22Rv1 (cell line): ENCODE results near the gene FBXL7.

Experiments
- ZFX ChIP-seq: fragments of 450-650 bp; IDR thresholded peaks from 2 replicates; pipeline ENCODE4 v1.6.1; 2017; ENCODE audit warnings: antibody characterized with exemption, borderline replicate concordance
- TF ChIP-seq, protein P1 (sequence below): fragments of 450-650 bp; IDR thresholded peaks from 2 replicates; pipeline ENCODE4 v1.5.1; 2017; ENCODE audit warnings: mild to moderate bottlenecking

DNA sequence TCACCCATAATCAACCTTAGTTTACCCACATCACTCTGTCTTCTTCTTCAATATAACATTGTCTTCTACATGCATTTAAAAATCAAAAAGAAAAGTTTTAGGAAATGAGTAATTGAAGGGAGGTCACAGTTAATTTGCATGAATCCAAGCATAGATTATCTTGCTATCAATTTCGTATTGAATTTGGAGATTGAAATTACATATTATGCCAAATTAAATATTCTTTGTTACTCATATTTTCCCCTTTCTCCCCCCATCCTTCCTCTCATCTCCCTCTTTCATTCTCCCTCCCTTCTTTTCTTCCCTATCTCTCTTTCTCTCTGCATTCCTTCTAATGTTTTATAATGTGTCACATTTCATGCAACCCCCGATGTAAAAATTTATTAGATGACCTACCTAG, 303.3 kb downstream of the FBXL7 start:
- TF ChIP-seq, protein P1, sequence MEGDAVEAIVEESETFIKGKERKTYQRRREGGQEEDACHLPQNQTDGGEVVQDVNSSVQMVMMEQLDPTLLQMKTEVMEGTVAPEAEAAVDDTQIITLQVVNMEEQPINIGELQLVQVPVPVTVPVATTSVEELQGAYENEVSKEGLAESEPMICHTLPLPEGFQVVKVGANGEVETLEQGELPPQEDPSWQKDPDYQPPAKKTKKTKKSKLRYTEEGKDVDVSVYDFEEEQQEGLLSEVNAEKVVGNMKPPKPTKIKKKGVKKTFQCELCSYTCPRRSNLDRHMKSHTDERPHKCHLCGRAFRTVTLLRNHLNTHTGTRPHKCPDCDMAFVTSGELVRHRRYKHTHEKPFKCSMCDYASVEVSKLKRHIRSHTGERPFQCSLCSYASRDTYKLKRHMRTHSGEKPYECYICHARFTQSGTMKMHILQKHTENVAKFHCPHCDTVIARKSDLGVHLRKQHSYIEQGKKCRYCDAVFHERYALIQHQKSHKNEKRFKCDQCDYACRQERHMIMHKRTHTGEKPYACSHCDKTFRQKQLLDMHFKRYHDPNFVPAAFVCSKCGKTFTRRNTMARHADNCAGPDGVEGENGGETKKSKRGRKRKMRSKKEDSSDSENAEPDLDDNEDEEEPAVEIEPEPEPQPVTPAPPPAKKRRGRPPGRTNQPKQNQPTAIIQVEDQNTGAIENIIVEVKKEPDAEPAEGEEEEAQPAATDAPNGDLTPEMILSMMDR = no peak
- no peak for TF ChIP-seq ZFX
